Measurements from ENCODE around the gene LMF2. TPM values are rescaled to one million over a fixed set of nuclear protein-coding genes. Genes with fewer than 3 reads are reported as not detected.

LMF2 gene
- total and polyA plus RNA-seq, 2 of the 4 experiments (the other 2 are of a cell fraction), result 16.8 to 82.6 TPM

GRCh38 chr22:50546326-50547262 is 39.1 kb upstream of the LMF2 start:
- Histone ChIP-seq H2AK9ac (replicated peaks; ENCODE audit: low read depth, low read length, poor library complexity) (no peak overlapping the region), H2BK20ac (ENCODE audit: low read depth, low read length) (no peak overlapping the region), H4K20me1 (ENCODE audit: insufficient read depth, low read length) (no peaks in the 10 kb centered on the region), H3K4me1 (ENCODE audit: control insufficient read depth, insufficient read depth, low read length) (no peaks in the 10 kb centered on the region; the same call in 1 of the 2 replicates), H3K18ac (ENCODE audit: low read depth, low read length) (no peak overlapping the region; the same call in 1 of the 2 replicates), H3K27ac (ENCODE audit: insufficient read depth, low read length) (no peak overlapping the region), H3K14ac (replicated peaks; ENCODE audit: low read depth, low read length) (no peak overlapping the region), H3K9me1 (ENCODE audit: insufficient read depth, low read length) (0 out of 2 replicates have a peak, but pooled peaks cover 2% of the 10 kb centered on the region), H3K4me2 (ENCODE audit: low read depth, low read length) (no peak overlapping the region), H4K91ac (ENCODE audit: insufficient read depth, low read depth, low read length) (no peak overlapping the region), H3K9ac (ENCODE audit: low read depth, low read length) (no peak overlapping the region), H2BK5ac (ENCODE audit: low read depth, low read length, poor library complexity, severe bottlenecking) (no peak overlapping the region), H2BK15ac (ENCODE audit: low read depth, low read length) (no peak overlapping the region), H4K5ac (ENCODE audit: low read depth, low read length) (no peak overlapping the region; the same call in 1 of the 2 replicates), H3K79me1 (ENCODE audit: low read depth in 1 of 2, low read length in 2 of 2) (no peaks in the 10 kb centered on the region), H3K23ac (ENCODE audit: low read depth, low read length) (no peak overlapping the region), H2BK120ac (ENCODE audit: low read depth, low read length) (no peak overlapping the region), H4K8ac (ENCODE audit: low read depth in 2 of 2, low read length in 2 of 2) (no peak overlapping the region), H3K9me3 (ENCODE audit: control insufficient read depth, insufficient read depth, low read length) (no peaks in the 10 kb centered on the region), H2AK5ac (ENCODE audit: low read depth, low read length) (no peak overlapping the region; the same call in 1 of the 2 replicates), H3K4ac (ENCODE audit: low read depth, low read length) (no peak overlapping the region), H3K4me3 (ENCODE audit: insufficient read depth, low read depth, low read length) (no peak overlapping the region), H3K56ac (ENCODE audit: extremely low read depth, insufficient read depth, low read length) (no peak overlapping the region), H3K27me3 (ENCODE audit: control insufficient read depth, insufficient read depth, low read length) (peaks cover 65% of the 10 kb centered on the region), H3K36me3 (ENCODE audit: control insufficient read depth, insufficient read depth, low read length) (no peaks in the 10 kb centered on the region), H2AFZ (replicated peaks; ENCODE audit: low read length, poor library complexity) (no peak overlapping the region)
- ATAC-seq (ENCODE audit: low read depth), result no peak
- CTCF ChIA-PET, result no interaction called here
- in situ Hi-C loops (cut with MboI; ENCODE audit: low sequenced_read_pairs) (no loop called here), dilution Hi-C loops (cut with HindIII; ENCODE audit: low sequenced_read_pairs, unreplicated experiment) (no loop called here), intact Hi-C loops (cut with micrococcal nuclease) (no loop called here)
- no TSS peak for BruUV-seq (replicated peaks)
- 50% methylated on average over 44 of the region's 78 CpGs; no CpG with 5 or more reads in 1 of the 2 experiments for WGBS, 2 experiments (ENCODE audit: extremely low coverage in 2 of 2, insufficient read length in 1 of 2)
- no peak for TF ChIP-seq BHLHE40 (IDR thresholded peaks at IDR 0.05; ENCODE audit: low read depth, low read length)
- no peak for TF ChIP-seq FOS (IDR thresholded peaks at IDR 0.05; ENCODE audit: low read depth, low read length)
- TF ChIP-seq POLR2A (IDR thresholded peaks at IDR 0.05; ENCODE audit: low read depth, low read length), result no peak
- TF ChIP-seq RFX5 (IDR thresholded peaks at IDR 0.05; ENCODE audit: low read depth, low read length), result no peak
- TF ChIP-seq CTCF (conservative IDR thresholded peaks at IDR 0.05; ENCODE audit: low read depth, low read length), result no peak
- no peak for TF ChIP-seq CHD1 (IDR thresholded peaks at IDR 0.05; ENCODE audit: low read depth, low read length)
- TF ChIP-seq CEBPB (IDR thresholded peaks at IDR 0.05; ENCODE audit: low read depth, low read length), result no peak
- no peak for DNase-seq
- POLR2A ChIA-PET (ENCODE audit: unreplicated experiment), result no interaction called here

Measured in IMR-90 (cell line).